ENCODE measurements around the gene UNC80.

UNC80 gene

DNA sequence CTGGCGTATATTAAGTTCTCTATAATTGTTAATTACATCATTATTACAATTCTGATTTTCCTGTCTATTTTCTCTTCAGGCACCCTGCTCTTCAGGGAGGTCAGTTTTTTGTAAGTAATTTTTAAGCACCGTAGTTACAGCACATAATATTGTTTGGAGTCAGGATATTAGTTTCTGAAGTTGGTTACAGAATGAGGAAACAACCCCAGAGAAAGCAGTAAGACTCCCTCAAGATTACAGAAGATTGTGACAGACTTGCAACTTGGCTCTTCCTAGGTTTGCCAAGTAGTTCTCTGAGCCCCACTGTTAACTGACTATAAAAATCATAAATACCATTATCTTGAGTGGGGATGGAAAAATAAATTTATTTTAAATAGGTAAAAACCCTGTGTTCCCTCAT lies 231.7 kb downstream of the UNC80 start:
- TF ChIP-seq, protein P1, sequence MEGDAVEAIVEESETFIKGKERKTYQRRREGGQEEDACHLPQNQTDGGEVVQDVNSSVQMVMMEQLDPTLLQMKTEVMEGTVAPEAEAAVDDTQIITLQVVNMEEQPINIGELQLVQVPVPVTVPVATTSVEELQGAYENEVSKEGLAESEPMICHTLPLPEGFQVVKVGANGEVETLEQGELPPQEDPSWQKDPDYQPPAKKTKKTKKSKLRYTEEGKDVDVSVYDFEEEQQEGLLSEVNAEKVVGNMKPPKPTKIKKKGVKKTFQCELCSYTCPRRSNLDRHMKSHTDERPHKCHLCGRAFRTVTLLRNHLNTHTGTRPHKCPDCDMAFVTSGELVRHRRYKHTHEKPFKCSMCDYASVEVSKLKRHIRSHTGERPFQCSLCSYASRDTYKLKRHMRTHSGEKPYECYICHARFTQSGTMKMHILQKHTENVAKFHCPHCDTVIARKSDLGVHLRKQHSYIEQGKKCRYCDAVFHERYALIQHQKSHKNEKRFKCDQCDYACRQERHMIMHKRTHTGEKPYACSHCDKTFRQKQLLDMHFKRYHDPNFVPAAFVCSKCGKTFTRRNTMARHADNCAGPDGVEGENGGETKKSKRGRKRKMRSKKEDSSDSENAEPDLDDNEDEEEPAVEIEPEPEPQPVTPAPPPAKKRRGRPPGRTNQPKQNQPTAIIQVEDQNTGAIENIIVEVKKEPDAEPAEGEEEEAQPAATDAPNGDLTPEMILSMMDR (IDR thresholded peaks at IDR 0.05; ENCODE audit: borderline replicate concordance, insufficient read depth, low read depth, low read length): no peak
- H3K4me3 ChIP-seq (ENCODE audit: low read depth, low read length): peak overlapping the region; percentile 69

DNA sequence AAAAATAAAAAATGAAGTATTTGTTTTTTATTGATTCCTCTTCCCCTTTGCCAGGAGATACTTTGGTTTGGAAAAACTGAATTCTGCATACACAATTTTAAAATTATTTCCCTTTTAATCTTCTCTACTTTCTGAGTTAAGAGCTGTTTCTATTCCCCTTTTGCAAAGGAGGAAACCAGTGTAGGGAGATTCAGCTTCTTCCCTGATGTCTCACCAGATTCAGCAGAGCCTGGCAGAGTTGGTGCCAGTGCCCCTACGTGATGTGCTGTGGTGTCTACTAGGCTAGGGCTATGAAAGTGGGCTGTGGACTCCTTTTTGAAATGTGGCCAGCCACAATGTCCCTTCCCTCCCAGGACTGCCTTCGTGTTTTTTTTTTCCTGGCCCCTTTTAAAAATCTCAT lies 233.2 kb downstream of the UNC80 start:
- TF ChIP-seq, protein P1 (IDR thresholded peaks at IDR 0.05; ENCODE audit: borderline replicate concordance, insufficient read depth, low read depth, low read length): no peak
- no peak overlapping the region for H3K4me3 ChIP-seq (ENCODE audit: low read depth, low read length)

DNA sequence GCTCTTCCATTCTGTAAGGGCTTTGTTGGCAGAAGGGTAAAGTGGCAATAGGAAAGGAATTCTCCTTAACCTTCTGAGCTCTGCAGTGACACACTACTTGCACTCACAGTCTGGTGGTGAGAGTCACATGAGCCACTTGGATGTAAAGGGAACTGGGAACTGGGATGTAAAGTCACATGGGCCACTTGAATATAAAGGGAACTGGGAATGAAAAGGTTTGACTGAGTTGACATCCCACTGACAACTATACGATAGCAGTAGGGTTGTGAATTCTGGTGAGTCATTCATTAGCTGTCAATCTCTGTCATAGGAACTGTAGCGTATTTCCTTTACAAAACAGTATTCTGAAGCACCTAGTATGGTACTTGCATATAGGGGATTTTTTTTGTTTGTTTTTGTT lies 236.3 kb downstream of the UNC80 start:
- no peak overlapping the region for H3K4me3 ChIP-seq (ENCODE audit: low read depth, low read length)
- TF ChIP-seq, protein P1 (IDR thresholded peaks at IDR 0.05; ENCODE audit: borderline replicate concordance, insufficient read depth, low read depth, low read length): no peak

DNA sequence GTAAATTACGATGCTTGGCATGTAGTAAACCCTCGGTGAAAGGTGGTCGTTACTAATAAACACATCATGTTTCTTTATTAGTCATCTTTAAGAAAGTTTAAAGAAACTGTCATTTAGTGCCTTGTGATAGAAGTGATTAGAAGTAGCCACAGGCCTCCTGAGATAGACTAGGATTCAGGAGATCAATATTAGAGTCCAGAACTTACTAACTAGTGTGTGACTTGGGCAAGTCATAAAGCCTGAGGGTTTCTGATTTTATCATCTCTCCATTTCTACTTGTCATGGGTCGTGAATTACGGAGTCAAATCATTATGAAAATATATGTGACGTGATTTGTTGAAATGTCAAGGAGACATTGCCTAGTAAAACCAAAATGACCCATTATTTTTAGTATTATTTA lies 237.5 kb downstream of the UNC80 start:
- TF ChIP-seq, protein P1 (IDR thresholded peaks at IDR 0.05; ENCODE audit: borderline replicate concordance, insufficient read depth, low read depth, low read length): no peak
- H3K4me3 ChIP-seq (ENCODE audit: low read depth, low read length): no peak overlapping the region

DNA sequence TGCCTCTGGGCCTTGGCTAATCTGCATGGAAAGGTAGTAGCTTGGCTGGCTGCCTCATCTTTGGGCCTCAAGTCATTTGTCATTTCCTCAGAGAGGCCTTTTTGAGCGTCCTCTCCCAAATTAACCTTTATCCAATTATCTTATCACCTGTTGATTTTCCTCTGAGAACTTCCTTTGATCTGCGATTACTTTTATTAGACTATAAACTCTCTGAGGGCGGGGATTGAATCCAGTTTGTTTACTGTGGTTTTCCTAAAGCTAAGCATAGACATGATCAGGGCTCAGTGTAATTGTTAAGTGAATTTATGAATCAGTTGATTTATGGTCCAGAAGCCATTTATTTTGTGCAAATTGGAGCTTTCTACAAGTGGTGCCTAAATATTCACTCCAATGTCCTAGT lies 238.3 kb downstream of the UNC80 start:
- TF ChIP-seq, protein P1 (IDR thresholded peaks at IDR 0.05; ENCODE audit: borderline replicate concordance, insufficient read depth, low read depth, low read length): no peak
- H3K4me3 ChIP-seq (ENCODE audit: low read depth, low read length): no peak overlapping the region

DNA sequence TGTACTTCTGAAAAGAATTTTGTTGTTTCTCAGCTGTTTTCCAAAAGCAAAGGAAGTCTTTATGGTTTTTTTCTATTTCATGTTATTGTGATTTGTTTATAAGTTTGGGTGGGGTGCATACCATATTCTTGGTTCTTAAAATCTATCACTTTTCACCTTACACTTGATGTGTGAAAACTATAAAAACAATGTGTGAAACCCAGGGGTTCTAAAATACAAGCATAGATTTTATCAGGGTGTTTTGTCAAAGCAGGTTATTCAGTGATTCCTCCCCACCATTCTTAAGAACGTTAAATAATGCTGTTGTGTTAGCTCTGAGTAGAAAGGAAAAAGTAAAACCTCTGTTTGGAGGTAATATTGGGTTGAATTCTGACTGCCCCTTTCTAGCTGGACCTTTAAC lies 248.5 kb downstream of the UNC80 start:
- TF ChIP-seq, protein P1 (IDR thresholded peaks at IDR 0.05; ENCODE audit: borderline replicate concordance, insufficient read depth, low read depth, low read length): no peak
- no peak overlapping the region for H3K4me3 ChIP-seq (ENCODE audit: low read depth, low read length)

DNA sequence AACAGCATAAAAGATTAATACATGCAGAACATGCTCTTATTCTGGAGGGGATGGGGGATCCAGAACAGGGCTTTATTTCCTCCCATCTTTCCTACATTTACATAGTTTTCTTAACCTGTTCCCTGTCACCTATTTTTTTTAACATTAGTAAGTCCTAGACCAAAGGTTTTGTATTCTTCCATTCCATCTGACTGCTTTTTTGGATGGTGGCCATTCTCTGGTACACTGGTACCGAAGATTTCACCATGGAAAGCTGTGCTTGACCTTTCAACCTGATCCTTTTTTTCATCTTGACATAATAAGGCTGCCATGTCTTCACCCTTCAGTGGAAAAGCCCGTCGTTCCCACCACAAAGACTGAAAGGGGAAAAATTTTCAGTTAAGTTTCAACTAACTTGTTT lies 251.2 kb downstream of the UNC80 start:
- TF ChIP-seq, protein P1 (IDR thresholded peaks at IDR 0.05; ENCODE audit: borderline replicate concordance, insufficient read depth, low read depth, low read length): no peak
- no peak overlapping the region for H3K4me3 ChIP-seq (ENCODE audit: low read depth, low read length)

Measured in GM12875 (cell line).